B cell (primary cell): ENCODE measurements around the gene CSMD2.

ENCODE experiments used
- CTCF ChIP-seq: fragments of 200-600 bp; IDR thresholded peaks from one replicate; pipeline ENCODE4 v1.8.0; 2022; ENCODE audit warnings: antibody characterized with exemption, mild to moderate bottlenecking
- EZH2 ChIP-seq: IDR thresholded peaks from 2 replicates; pipeline ENCODE4 v1.6.1; 2012; ENCODE audit warnings: borderline replicate concordance, low read depth, mild to moderate bottlenecking, moderate library complexity, low read length; ENCODE audit not compliant: insufficient read depth, poor library complexity, severe bottlenecking

GRCh38 chr1:33541966-33542365, 623.1 kb downstream of the CSMD2 start:
- TF ChIP-seq EZH2 (no peak), CTCF (no peak)
